IPS-20b (cell line): Measurements from ENCODE around the gene CGNL1.

Source experiments
- H3K27ac ChIP-seq: one replicate; pipeline ENCODE4 v1.5.1; 2013; ENCODE audit warnings: low read length
- H3K27me3 ChIP-seq: 2 replicates; pipeline ENCODE4 v1.6.1; 2013; ENCODE audit warnings: mild to moderate bottlenecking, low read length, inconsistent platforms; ENCODE audit not compliant: insufficient read depth
- H3K36me3 ChIP-seq: 2 replicates; pipeline ENCODE4 v1.6.1; 2013; ENCODE audit warnings: low read depth, mild to moderate bottlenecking, inconsistent platforms, low read length, moderate library complexity; ENCODE audit not compliant: insufficient read depth
- H3K4me1 ChIP-seq: 2 replicates; pipeline ENCODE4 v1.6.1; 2013; ENCODE audit warnings: mild to moderate bottlenecking, control low read depth, inconsistent platforms, low read length, moderate library complexity; ENCODE audit not compliant: insufficient read depth
- H3K4me3 ChIP-seq: 2 replicates; pipeline ENCODE4 v1.5.1; 2013; ENCODE audit warnings: mild to moderate bottlenecking, low read length, inconsistent platforms
- H3K9ac ChIP-seq: 2 replicates; pipeline ENCODE4 v1.6.1; 2013; ENCODE audit warnings: low read depth, mild to moderate bottlenecking, inconsistent platforms, low read length, moderate library complexity
- H3K9me3 ChIP-seq: 2 replicates; pipeline ENCODE4 v1.6.1; 2013; ENCODE audit warnings: mild to moderate bottlenecking, low read depth, low read length, inconsistent platforms; ENCODE audit not compliant: insufficient read depth

The CGNL1 gene

DNA sequence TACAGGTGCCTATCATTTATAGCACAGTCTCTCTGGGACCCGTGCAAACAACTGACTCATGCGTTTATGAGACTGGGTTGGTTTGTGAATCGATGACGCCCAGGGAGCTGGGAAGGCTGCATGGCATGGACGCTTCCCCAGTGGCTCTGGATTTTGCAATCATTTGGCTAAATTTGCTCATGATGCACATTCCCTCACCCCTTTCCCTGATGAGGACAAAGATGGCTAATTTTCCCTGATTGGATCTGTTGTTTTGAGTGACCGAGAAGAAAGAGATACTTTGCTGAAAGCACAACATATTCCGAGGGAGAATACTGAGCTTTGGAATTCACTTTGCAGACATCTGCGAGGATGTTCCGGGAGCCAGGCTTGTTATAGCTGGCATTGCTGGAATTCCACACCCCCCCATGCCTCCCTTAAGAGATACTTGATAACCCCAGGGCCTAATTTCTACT is 51.1 kb downstream of the CGNL1 start:
- no peak overlapping the region for H3K4me3 ChIP-seq
- no peak overlapping the region for H3K27ac ChIP-seq
- H3K27me3 ChIP-seq: no peaks in the 10 kb centered on the region
- H3K9me3 ChIP-seq: no peaks in the 10 kb centered on the region
- no peaks in the 10 kb centered on the region for H3K36me3 ChIP-seq
- H3K4me1 ChIP-seq: peaks cover 31% of the 10 kb centered on the region
- 0 out of 2 replicates have a peak overlapping the region, but pooled peaks have one; percentile 13 for H3K9ac ChIP-seq

GRCh38 chr15:57432141-57432741 is 55.9 kb downstream of the CGNL1 start:
- peak overlapping the region; percentile 6 for H3K27ac ChIP-seq
- H3K9ac ChIP-seq: no peak overlapping the region; the same call in 1 of the 2 replicates

DNA sequence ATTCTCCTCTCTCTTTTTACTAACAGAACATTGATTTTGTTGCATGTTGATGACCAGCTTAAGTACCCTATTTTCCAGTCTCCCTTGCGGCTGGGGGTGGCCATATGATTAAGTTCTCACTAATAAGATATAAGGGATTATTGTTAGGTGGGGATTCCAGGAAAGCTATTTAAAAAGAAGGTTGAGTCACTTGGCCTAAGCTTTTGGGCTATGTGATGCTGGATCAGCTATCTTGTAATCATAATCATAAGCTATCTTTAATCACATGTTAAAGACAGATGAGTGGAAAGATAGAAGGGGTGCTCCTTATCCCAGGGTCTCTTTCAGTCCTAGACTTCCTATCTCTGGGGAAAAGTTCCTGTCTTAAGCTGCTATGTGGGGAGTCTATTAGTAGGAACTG is 59.9 kb downstream of the CGNL1 start:
- no peak overlapping the region for H3K4me3 ChIP-seq
- H3K9ac ChIP-seq: no peak overlapping the region
- peaks cover 20% of the 10 kb centered on the region; the same call in 1 of the 2 replicates for H3K4me1 ChIP-seq
- H3K27ac ChIP-seq: no peak overlapping the region
- peaks cover 19% of the 10 kb centered on the region; the same call in 1 of the 2 replicates for H3K36me3 ChIP-seq
- H3K27me3 ChIP-seq: no peaks in the 10 kb centered on the region
- no peaks in the 10 kb centered on the region for H3K9me3 ChIP-seq

More at GRCh38 chr15:57432141-57432741, 55.9 kb downstream of the CGNL1 start:
- H3K4me3 ChIP-seq: no peak overlapping the region
- no peaks in the 10 kb centered on the region for H3K27me3 ChIP-seq
- H3K4me1 ChIP-seq: peaks cover 30% of the 10 kb centered on the region
- H3K36me3 ChIP-seq: no peaks in the 10 kb centered on the region
- no peaks in the 10 kb centered on the region for H3K9me3 ChIP-seq

DNA sequence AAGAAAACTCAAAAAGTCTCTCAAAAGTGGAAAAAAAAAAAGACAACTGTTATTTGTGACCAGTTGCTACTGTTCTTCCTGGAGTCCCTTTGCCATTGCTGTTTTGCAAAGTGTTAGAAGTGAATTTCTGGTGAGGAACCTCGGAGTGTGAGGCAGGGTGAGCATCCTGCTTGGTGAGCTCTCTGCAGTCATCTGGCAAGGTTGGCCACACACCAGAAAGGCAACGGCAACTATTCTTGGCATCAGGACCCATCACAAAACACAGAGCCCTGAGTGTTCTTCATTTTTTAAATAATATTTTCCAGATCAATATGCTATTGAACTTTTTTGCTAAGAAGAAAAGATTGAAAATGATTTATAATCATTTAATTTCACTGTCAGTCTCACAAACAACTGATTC is 60.7 kb downstream of the CGNL1 start:
- H3K27ac ChIP-seq: no peak overlapping the region
- H3K27me3 ChIP-seq: no peaks in the 10 kb centered on the region
- H3K4me1 ChIP-seq: peaks cover 15% of the 10 kb centered on the region; the same call in 1 of the 2 replicates
- peaks cover 25% of the 10 kb centered on the region for H3K36me3 ChIP-seq
- no peak overlapping the region for H3K9ac ChIP-seq
- no peaks in the 10 kb centered on the region for H3K9me3 ChIP-seq
- H3K4me3 ChIP-seq: no peak overlapping the region

DNA sequence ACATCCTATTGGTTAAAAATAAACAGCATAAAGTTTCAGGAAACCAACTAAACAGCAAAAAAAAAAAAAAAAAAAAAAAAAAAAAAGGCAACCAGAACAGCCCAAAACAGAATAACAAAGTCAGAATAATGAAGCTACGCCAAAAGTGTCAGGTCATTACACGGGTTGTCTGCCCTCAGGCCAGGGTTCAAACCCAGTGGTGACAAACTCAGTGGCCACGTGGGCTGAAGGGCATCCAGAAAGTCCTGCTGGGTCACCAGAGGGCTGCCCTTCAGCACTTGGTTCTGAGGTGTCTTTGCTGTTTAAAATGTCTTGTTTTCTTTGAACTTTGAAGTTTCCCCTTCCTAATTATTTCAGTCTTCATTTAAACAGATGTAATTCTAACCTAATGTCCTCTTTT is 61.3 kb downstream of the CGNL1 start:
- no peak overlapping the region for H3K4me3 ChIP-seq
- H3K27me3 ChIP-seq: no peaks in the 10 kb centered on the region
- no peak overlapping the region for H3K27ac ChIP-seq
- H3K36me3 ChIP-seq: peaks cover 31% of the 10 kb centered on the region
- H3K9ac ChIP-seq: no peak overlapping the region
- H3K9me3 ChIP-seq: no peaks in the 10 kb centered on the region
- H3K4me1 ChIP-seq: peaks cover 10% of the 10 kb centered on the region; the same call in 1 of the 2 replicates

GRCh38 chr15:57438166-57438565 is 61.9 kb downstream of the CGNL1 start:
- Histone ChIP-seq H3K27ac (no peak overlapping the region), H3K9ac (no peak overlapping the region), H3K4me3 (no peak overlapping the region), H3K9me3 (no peaks in the 10 kb centered on the region), H3K36me3 (peaks cover 36% of the 10 kb centered on the region), H3K27me3 (no peaks in the 10 kb centered on the region), H3K4me1 (peaks cover 6% of the 10 kb centered on the region; the same call in 1 of the 2 replicates)

- Histone ChIP-seq H3K9me3 (no peaks in the 10 kb centered on the region), H3K9ac (no peak overlapping the region), H3K27ac (no peak overlapping the region), H3K27me3 (no peaks in the 10 kb centered on the region), H3K4me3 (no peak overlapping the region), H3K36me3 (peaks cover 48% of the 10 kb centered on the region), H3K4me1 (peaks cover 6% of the 10 kb centered on the region; the same call in 1 of the 2 replicates)
Observed at GRCh38 chr15:57439128-57440027, 63.1 kb downstream of the CGNL1 start.

GRCh38 chr15:57440167-57440566 is 63.9 kb downstream of the CGNL1 start:
- H3K36me3 ChIP-seq: peaks cover 52% of the 10 kb centered on the region
- H3K9me3 ChIP-seq: no peaks in the 10 kb centered on the region
- no peak overlapping the region for H3K9ac ChIP-seq
- H3K4me1 ChIP-seq: peaks cover 7% of the 10 kb centered on the region
- no peak overlapping the region for H3K4me3 ChIP-seq
- H3K27ac ChIP-seq: no peak overlapping the region
- H3K27me3 ChIP-seq: no peaks in the 10 kb centered on the region

- Histone ChIP-seq H3K4me3 (no peak overlapping the region), H3K27me3 (no peaks in the 10 kb centered on the region), H3K9me3 (no peaks in the 10 kb centered on the region), H3K4me1 (peaks cover 10% of the 10 kb centered on the region), H3K36me3 (peaks cover 52% of the 10 kb centered on the region), H3K9ac (no peak overlapping the region), H3K27ac (no peak overlapping the region)
Observed at GRCh38 chr15:57440799-57441198, 64.5 kb downstream of the CGNL1 start.

DNA sequence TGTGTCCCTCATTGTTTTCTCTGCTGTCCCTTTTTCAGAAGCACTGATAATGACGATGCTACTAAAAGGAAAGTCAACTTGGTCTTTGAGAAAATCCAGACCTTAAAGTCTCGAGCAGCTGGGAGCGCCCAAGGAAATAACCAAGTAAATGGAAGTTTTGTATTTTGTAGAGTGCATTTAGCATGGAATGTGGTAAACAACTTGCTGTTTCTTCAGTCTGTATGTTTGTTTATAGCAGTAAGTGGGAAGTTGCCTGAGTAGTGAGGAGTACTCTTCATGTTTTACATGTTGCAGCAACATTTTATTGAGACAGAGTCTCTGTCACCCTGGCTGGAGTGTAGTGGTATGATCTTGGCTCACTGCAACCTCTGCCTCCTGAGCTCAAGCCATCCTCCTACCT is 66.0 kb downstream of the CGNL1 start:
- peaks cover 16% of the 10 kb centered on the region for H3K4me1 ChIP-seq
- H3K4me3 ChIP-seq: no peak overlapping the region
- no peak overlapping the region for H3K9ac ChIP-seq
- no peaks in the 10 kb centered on the region for H3K9me3 ChIP-seq
- H3K27ac ChIP-seq: no peak overlapping the region
- H3K27me3 ChIP-seq: no peaks in the 10 kb centered on the region
- peaks cover 61% of the 10 kb centered on the region for H3K36me3 ChIP-seq

DNA sequence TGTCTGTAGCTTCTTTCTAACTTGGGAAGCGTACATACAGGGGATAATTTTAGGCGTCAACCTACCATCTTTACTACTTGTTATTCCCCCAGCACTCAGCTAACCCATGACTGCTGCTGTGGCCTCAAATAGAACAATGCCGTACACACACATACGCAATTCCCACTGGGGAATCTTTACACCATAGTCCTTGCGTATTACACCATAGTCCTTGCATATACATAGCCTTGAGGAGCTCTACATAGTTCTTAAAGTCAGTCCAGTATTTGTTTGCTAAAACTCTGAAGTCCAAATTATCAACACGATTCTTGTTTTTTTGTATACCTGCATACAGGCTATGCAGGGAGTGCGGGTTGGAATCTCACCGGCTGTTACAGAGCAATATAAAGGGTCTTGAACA is 67.2 kb downstream of the CGNL1 start:
- Histone ChIP-seq H3K27ac (no peak overlapping the region), H3K4me3 (no peak overlapping the region), H3K4me1 (peaks cover 16% of the 10 kb centered on the region), H3K27me3 (no peaks in the 10 kb centered on the region), H3K36me3 (peaks cover 62% of the 10 kb centered on the region), H3K9ac (no peak overlapping the region), H3K9me3 (no peaks in the 10 kb centered on the region)
